Stimulated activated CD4-positive, alpha-beta T cell treated with anti-CD3 and anti-CD28 coated beads, TNF-alpha, amount 100 ng/mL, for 4 hours (primary cell): ENCODE results near the gene SPAG9.
"Not testable (repeated sequence)": the region's sequence is repeated elsewhere in the genome, so short reads cannot be mapped to it uniquely, and the experiment has no call there.

Experiments used
- DNase-seq, 3 experiments: peaks; one replicate each; pipeline ENCODE4 v3.0.0-alpha.2; 2020; ENCODE audit warnings: low read depth in 3 of 3

SPAG9 gene

DNA sequence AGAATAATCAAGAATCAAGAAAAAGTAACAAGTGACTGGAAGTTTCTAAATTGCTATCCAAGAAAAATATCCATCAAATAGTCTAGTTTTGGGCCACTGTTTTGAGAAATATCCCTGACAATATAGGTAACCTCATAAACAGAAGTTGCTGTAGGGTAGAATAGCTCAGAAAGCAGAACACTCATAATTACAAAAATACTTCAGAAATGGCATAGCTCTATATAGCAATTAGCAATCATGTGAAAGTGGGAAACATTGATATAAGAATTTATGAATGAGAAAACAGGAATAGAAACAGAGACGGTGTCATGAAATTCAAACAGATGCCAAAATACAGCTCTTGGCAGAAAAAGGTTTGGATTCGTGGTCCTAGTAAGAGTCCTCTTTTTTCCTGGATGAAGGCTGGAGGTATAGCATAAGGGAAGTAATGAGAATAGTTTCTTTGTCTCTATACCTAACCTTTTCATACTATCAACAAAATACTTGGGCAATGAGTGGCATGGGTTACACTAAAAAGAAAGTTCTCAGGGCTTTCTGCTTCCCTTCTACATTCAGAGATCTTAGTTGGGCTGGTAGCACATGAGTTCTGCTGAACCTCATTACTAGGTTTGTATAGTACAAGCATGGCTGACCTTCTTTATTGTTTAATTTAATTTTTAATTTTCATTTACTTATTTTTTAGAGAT lies 33.5 kb downstream of the SPAG9 start:
- no peak for DNase-seq

DNA sequence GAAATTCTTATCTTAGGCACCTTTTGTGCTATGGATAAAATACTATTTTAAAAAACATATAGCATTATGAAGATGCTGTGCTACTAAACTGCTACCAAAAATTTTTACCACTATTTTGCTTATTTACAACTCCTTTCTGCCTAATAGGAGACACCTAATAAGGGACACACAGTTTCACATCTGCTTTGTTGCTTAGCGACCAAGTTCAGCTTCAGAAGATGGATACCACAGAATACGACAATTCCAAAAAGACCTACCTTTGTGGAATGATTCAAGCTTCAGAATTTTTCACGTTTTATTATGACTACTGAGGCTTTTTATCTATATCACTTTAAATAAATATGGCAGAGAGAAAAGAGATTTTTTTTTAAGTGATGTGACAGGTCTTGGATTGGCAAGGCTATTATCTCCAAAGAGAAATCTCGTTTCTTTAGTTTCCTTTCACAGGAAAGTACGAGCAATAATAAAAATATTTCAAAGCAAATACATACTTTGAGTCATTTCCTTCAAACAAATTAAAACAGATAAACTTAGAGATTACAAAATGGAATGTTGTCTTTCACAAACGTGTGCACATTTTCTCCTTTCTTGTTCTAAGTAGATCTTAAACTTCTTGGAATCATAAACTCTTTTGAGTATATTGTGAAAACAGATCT lies 35.4 kb downstream of the SPAG9 start:
- DNase-seq: no peak

DNA sequence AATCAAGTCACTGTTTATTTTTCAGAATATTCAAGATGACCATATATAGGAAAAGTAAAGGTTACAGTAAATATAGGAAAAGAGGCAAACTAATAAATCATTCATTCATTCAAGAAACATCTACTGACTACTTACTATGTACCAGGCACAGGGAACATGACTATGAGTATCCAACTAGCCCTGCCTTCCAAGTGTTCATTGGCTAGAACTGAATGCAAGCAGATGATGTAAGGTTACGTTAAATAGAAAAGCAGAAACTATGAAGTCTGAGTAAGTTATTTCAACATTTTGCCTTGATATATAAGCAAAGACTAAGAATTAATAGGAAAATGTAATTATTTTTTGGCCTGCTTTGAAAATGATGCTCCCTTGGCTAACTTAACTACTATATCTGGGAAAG lies 36.7 kb downstream of the SPAG9 start:
- DNase-seq: no peak

DNA sequence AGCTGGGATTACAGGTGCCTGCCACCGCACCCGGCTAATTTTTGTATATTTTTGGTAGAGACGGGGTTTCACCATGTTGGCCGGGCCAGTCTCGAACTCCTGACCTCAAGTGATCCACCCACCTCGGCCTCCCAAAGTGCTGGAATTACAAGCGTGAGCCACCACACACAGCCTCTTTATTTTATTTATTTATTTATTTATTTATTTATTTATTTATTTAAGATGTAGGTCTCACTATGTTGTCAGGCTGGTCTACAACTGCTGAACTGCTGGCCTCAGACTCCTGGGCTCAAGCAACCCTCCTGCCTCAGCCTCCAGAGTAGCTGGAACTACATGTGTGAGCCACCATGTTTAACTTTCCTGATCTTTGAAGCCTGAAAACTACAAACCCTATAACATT lies 37.3 kb downstream of the SPAG9 start:
- not testable (repeated sequence) for DNase-seq

DNA sequence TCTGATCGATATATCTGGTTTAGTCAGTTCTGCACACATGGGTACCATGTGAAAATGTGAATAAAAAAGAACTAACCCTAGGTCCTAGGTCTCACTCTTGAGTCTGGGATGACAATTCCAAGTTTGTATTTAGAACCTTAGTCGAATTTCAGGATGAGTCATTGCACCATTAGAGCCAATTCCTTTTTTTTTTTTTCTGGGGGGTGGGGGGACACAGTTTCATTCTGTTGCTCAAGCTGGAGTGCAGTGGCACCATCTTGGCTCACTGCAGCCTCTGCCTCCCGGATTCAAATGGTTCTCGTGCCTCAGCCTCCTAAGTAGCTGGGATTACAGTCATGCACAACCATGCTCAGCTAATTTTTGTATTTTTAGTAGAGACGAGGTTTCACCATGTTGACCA lies 41.6 kb downstream of the SPAG9 start:
- no peak for DNase-seq

DNA sequence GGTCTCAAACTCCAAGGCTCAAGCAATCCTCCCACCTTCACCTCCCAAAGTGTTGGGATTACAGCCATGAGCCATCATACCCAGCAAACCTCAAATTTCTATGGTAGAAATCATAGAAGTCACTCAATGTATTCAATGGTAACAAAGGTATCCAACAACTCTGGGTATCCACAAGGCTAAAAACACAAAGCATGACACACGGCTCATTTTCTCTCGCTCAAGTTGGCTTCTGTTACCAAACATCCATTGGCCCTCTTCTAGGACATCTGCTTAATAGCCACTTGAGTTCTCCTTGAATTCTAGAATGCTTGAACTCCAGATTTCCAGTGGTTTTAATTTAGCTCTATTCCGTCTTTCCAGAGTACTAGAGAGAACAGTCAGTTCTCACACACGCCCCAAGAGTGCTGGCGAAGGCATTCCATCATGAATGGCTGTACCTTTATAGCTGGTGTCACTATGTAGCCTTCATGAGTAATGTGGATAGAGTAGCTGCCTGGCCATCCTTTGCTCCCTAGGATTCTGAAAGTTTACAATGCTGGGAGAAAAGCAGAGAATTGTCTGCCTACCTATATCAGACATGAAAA lies 42.6 kb downstream of the SPAG9 start:
- DNase-seq: no peak

DNA sequence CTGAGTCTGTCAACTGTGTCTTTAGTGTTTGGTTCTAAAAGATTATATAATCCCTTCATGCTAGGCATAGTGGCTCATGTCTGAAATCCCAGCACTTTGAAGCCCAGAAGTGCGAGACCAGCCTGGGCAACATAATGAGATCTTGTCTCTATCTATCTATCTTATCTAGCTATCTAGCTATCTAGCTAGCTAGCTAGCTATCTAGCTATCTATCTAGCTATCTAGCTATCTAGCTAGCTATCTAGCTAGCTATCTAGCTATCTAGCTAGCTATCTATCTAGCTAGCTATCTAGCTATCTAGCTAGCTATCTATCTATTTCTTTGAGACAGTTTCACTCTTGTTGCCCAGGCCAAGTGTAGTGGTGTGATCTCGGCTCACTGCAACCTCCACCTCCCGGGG lies 43.8 kb downstream of the SPAG9 start:
- no peak for DNase-seq

DNA sequence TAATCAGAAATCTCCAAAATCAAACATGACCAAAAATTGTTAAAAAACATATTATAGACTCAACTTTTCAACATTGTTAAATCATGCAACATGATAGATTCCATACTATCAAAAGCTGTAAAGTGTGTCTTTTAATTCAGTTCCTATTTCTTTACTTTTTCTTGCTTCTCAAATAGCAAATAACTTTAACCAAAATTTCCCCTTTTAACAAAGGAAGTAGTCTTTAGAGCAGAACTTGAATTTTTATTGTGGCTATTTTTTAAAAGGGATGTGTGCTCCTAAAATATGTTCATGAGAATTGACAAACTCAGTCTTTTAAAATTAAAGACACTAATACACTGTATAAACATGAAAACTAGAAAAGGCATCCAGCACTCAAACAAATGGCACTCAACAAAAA lies 49.1 kb downstream of the SPAG9 start:
- DNase-seq: no peak

DNA sequence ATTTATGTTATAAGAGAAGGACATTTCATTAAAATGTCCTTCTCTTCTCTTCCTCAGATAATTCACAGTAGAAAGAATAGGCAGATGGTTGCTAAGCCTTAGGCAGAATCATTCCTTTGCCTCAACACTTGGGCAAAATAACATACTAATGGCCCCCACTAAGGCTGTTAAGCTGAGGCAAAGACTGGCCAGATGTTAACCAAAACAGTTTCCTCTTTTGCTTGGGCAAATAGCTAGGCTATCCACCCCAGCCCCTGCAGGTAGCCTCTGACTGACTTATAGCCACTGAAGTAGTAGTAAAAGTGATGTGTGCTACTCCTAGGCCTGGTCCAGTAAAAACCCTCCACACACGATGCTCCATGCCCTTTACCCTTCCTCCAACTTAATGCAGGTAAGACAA lies 55.2 kb downstream of the SPAG9 start:
- DNase-seq: no peak

DNA sequence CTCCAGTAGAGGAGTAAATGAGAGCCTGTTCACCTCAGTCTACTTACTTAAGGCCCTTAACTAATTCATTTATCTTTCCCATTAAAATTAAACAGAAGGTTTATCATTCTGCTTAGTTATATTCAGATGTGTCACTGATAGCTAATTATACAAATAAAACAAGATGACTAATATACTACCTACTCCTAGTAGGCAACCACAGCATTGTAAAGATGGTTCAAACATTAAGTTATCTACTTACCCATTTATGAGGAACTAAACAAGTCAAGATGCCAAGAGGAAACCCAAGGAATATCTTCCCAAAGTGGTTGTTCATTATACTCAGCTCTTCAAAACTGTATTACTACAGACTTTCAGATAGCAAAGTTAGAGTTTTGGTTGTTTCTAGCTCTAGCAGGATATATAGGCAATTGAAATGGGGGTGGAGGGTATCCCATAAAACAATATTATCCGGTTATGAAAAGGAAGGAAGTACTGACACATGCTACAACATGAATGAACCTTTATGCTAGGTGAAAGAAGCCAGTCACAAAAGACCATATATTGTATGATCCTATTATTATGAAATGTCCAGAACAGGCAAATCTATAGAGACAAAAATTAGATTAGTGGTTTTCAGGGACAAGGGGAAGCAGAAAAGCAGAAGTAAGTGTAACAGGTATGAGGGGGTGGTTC lies 56.5 kb downstream of the SPAG9 start:
- no peak for DNase-seq

DNA sequence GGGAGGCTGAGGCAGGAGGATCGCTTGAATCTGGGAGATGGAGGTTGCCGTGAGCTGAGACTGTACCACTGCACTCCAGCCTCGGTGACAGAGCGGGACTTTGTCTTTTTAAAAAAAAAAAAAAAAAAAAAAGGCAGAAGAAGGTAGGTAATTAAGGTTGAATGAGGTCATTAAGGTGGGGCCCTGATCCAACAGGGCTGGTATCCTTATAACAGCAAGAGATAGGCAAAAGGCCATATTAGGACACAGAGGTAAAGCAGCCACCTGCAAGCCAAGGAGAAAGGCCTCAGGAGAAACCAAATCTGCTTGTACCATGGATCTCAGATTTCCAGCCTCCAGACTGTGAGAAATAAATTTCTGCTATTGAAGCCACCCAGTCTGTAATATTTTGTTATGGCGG lies 60.3 kb downstream of the SPAG9 start:
- DNase-seq: no peak

DNA sequence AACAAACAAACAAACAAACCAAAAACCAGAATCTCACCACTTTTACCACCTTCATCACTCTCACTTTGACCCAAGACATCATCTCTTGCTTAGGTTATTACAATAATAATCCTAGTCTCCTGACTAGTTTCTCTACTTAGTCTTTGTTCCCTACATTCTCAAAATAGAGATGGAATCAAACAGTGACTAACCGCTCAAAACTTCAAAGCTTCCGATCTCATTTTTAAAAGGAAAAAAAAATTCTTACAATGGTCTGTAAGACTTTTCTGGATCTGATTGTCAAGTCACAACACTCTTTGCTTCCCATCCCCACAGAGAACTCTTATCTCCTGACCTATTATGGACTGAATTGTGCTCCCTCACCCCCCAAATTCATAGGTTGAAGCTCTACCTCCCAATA lies 60.9 kb downstream of the SPAG9 start:
- DNase-seq: no peak

DNA sequence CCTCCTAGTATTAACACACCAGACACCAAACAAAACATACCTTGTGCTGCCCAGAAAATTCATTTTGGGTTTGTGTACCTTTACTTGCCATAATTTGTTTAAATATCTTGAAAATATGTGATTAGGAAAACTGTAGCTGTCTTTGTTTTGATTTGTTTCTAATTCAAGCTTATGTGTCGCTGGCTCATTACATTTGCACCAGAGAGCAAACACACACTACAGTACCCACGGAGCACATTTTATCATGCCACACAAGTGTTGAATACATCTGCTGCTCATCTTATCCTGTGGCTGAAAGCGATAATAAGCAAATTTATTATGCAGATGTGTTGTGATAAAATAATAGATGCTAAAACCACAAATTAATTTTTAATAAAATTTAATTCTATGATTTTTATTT lies 63.1 kb downstream of the SPAG9 start:
- no peak for DNase-seq

DNA sequence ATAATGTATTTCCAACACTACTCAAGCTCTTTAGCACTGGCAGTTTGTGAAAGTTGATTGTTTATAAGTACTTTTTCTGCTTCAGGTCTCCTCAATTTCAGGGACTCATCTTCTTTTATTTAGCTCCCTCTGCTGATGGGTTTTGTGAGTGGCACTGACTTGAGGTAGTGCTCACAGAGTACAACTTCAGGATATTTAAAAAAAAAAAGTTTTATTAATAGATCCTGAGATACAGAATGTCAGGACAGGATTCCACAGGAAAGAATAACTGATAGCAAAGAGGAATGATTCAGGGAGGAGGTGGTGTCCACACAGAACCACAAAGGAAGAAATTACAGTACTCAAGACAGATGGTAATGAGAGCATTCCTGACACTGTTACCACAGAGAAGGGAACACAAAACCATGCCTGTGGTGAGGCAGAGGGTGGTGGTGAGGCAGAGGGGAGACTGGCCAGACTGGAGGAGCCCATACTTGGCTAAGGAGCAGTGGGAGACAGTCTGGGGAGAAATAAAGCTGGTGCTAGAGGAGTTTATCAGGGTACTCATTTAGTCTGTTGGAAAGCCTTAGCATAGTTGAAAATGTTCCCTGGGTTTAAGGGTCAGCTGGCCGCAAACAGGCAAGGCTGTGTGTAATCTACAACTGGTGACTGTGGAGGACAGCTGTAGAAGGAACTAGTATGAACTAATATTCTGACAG lies 63.7 kb downstream of the SPAG9 start:
- no peak for DNase-seq

DNA sequence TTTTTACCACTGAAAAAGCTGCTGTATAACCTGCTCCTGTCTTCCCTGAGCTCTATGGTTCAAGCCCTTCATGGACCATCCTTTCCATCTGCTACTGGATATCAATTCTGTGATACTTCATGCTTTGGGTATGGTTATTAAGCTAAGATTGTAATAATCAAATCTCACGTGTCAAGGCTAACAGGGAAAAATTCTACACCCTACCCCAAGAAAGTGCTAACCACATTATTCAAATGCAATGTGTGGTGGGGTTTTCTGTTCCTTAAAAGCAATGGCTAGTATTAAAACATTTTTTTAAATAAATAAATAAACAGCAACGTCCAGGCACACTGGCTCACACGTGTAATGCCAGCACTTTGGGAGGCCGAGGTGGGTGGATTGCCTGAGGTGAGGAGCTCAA lies 65.9 kb downstream of the SPAG9 start:
- no peak for DNase-seq

DNA sequence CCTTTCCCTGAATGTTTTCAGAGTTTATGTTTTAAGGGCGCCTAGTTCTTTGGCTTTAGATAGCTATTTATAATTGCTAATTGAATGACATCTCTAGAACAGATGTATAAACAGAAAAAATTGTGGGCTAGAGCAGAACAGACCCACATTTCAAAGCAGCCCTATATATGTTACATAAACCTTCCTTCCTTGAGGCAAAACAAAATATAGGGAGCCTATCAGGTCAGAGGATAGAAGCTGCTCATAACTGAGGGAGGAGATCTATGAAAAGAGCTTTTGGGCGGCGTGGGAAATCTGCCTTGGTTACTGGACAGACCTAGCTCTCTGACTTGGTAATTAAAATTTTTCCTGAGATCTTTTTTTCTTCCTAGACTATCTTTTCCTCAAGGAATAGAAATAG lies 68.4 kb downstream of the SPAG9 start:
- no peak for DNase-seq

DNA sequence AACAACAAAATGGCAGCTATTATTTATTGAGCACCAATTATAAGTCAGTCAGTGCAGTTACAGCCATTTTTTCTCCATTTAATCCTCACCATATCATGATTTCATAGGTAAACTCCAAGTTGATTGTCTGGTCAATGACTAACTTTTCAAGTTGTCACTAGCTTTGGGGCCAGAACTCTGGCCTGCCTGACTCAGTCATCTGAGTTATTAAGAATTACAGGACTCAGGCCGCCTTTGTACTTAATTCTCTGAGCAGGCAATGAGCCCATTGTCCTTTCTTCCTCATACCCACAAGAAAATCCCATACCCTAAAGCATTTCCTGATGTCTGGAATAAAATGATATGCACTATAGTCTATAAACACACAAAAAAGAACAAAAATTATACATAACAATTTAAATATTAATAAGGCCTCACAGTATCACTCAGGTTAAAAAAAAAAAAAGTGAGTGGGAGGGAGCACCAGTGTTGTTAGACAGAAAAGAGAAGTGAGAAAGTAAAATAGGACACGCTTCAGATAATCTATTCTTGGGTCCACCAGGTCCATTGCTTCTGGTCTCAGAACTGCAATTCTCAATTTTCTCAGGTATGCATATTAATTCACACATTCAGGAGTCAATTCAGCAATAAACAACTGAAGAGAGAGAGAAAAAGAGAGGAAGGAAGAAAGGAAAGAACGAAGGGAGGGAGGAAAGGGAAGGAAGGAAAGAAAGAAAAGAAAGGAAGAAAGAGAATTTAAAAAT lies 70.2 kb downstream of the SPAG9 start:
- no peak for DNase-seq

DNA sequence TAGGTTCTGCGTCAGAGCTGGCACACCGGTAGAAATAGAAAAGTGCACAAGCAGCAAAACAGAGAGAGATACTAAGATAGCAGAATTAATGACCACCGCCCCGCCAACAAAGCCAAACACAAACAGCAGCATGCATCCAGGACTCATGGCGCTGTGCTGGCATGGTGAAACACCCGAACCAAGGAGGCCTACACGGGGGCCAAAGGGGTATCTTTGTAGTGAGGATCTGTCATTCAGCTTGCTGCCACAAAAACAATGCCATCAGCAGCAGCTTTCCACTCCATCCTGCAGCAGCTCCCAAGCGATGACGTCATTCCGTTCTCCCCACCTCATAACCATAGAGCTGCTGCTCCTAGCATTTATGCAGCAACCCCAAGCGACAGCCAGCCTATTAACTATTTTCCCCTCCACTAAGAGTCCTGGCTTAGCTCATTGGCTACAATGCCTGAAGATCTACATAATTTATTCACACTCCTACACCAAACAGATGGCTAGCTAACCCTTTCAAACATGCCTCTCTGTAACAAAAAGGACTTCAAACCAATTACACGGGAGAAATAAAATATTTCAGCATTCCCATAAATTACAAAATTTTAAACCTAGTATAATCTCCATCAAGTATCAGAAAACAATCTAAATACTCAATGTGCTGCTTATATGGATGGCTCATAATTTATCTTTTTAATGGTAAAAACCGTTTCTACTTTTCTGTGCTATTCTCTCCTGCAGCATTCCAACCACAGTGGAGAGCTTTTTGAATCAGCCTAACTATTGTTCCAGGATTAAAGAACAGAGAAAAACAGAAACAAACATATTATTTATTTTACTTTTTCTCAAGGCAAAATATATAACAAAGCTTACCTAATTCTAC lies 73.9 kb downstream of the SPAG9 start:
- no peak for DNase-seq

DNA sequence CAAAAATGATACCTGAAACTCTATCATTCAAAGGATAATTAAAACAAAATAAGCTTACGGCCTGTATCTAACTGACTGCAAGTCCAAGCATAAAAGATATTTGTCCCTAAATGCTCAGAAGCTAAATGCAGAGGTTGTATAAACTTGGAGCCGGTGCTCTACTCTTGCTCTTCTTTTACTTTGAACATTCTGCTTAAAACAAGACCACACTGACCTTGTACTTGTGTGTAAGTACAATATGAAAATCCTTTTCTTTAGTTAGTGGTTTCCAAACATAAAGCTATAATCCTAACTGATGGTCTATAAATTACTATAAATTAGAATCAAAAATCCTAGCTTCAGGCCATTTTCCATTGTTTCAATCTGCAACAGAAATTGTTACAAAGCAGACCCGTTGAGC lies 74.6 kb downstream of the SPAG9 start:
- DNase-seq: no peak

DNA sequence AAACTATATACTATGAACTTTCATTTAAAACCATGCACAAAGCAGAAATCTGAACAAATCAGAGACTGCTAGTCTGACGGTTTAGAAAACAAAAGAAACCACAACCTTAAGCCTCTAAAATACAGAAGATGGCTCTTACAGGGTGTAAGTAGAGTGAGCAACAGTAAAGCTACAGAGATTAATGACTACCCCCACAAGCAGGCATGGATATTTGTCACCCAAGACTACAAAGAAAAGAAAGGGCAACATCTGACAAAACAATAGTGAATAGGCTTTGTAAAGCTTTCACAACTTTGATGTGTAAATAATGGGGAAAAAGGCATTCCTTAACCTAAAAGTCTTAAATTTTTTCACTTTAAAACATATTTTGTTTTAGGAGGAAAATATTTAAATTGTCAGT lies 75.0 kb downstream of the SPAG9 start:
- DNase-seq: no peak

DNA sequence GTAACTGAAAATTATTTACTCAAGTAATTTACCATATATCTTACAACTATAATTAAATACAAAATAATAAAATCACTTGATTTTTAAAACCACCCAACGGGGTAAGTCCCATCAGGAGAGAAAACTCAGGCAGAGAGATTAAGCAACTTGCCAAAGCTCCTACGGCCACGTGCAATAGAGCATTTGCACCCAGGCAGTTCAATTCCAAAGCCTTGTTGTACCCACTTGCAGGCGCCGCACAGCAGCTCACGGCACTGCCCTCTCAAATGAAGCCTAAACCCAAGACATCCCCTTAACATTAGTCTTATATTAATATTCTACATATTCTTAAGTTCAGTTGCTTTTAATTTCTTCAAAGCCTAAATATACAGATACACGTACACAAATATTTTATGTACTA lies 75.7 kb downstream of the SPAG9 start:
- DNase-seq: no peak
